ENCODE data around the gene KMT5C.

KMT5C gene

DNA sequence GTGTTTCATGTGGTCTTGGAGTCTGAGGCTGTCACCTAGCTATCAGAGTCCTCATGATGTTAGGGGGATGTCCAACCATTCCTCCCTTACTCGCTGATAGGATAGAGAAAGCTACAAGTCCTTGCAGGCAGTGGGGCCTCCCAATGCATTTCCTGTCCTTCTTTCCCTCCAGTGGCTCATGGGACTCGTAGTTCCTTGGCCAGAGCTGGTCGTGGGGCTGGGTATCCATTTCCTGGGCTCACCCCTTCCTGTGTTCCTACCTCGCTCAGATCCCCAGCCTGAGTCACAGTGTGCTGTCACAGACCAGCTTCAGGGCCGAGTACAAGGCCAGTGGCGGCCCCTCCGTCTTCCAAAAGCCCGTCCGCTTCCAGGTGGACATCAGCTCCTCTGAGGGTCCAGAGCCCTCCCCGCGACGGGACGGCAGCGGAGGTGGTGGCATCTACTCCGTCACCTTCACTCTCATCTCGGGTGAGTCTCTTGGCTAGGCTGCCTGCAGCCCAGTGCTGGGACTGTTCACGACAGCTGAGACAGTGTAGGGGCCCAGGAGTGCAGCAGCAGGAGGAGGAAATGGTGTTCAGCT, 33.6 kb upstream of the KMT5C start:
- H3K4me3 ChIP-seq (ENCODE audit: low read length in 2 of 2): no peak overlapping the region
- no peaks in the 10 kb centered on the region for H3K27me3 ChIP-seq (ENCODE audit: control insufficient read depth in 1 of 2, insufficient read depth in 2 of 2, low read length in 2 of 2)
- no peaks in the 10 kb centered on the region for H3K9me3 ChIP-seq (ENCODE audit: control insufficient read depth in 2 of 2, low read length in 2 of 2)
- no peak overlapping the region for H3K9ac ChIP-seq (ENCODE audit: low read length in 2 of 2)
- H3K36me3 ChIP-seq (ENCODE audit: control insufficient read depth in 2 of 2, insufficient read depth in 2 of 2, low read length in 2 of 2): peaks cover 24 to 31% of the 10 kb centered on the region in 2 donors
- peaks cover 12% of the 10 kb centered on the region for H3K4me1 ChIP-seq (ENCODE audit: control insufficient read depth, insufficient read depth, low read length)
- H3K27ac ChIP-seq (ENCODE audit: low read length): no peak overlapping the region

DNA sequence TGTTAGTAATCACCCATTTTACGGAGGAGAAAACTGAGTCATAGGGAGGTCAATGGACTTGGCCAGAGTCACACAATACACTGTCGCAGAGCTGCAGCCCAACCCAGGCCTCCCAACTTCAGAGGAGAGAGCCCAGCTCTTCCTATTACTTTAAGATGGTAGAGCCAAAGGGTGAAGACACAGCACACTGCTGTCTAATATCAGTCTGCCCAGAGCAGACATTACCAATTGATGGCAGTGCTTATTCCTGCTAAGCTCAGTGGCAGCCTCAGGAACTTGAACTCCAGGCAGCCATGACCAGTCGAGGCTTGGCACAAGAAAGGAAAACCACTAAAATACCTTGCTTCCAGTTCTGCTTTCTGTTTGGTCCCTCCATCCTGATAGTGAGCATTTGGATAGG, 33.0 kb upstream of the KMT5C start:
- Histone ChIP-seq H3K9ac (ENCODE audit: low read length in 2 of 2) (no peak overlapping the region), H3K9me3 (ENCODE audit: control insufficient read depth in 2 of 2, low read length in 2 of 2) (no peaks in the 10 kb centered on the region), H3K27me3 (ENCODE audit: control insufficient read depth in 1 of 2, insufficient read depth in 2 of 2, low read length in 2 of 2) (no peaks in the 10 kb centered on the region), H3K27ac (ENCODE audit: low read length) (no peak overlapping the region), H3K4me3 (ENCODE audit: low read length in 2 of 2) (no peak overlapping the region), H3K4me1 (ENCODE audit: control insufficient read depth, insufficient read depth, low read length) (peaks cover 6% of the 10 kb centered on the region), H3K36me3 (ENCODE audit: control insufficient read depth in 2 of 2, insufficient read depth in 2 of 2, low read length in 2 of 2) (peaks cover 24 to 31% of the 10 kb centered on the region in 2 donors)

DNA sequence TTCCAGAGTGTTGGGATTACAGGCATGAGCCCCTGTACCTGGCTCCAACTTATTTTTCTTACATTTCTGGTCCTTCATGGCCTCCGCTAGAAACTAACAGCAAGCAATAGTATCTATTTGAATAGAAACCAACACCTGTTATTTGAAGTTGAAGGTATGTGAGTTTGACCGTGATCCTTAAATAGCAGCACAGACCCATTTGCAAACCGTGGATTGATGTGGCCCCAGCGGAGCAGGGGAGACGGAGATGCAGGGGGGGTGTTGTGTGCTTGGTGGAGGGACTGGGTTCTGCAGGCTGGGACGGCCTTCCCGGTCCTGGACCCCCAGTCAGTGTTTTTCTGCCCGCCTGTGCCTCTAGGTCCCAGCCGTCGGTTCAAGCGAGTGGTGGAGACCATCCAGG, 31.4 kb upstream of the KMT5C start:
- Histone ChIP-seq H3K9me3 (ENCODE audit: control insufficient read depth in 2 of 2, low read length in 2 of 2) (no peaks in the 10 kb centered on the region), H3K4me3 (ENCODE audit: low read length in 2 of 2) (no peak overlapping the region), H3K27ac (ENCODE audit: low read length) (no peak overlapping the region), H3K4me1 (ENCODE audit: control insufficient read depth, insufficient read depth, low read length) (no peaks in the 10 kb centered on the region), H3K9ac (ENCODE audit: low read length in 2 of 2) (no peak overlapping the region), H3K36me3 (ENCODE audit: control insufficient read depth in 2 of 2, insufficient read depth in 2 of 2, low read length in 2 of 2) (peaks cover 20 to 26% of the 10 kb centered on the region in 2 donors), H3K27me3 (ENCODE audit: control insufficient read depth in 1 of 2, insufficient read depth in 2 of 2, low read length in 2 of 2) (no peaks in the 10 kb centered on the region)

DNA sequence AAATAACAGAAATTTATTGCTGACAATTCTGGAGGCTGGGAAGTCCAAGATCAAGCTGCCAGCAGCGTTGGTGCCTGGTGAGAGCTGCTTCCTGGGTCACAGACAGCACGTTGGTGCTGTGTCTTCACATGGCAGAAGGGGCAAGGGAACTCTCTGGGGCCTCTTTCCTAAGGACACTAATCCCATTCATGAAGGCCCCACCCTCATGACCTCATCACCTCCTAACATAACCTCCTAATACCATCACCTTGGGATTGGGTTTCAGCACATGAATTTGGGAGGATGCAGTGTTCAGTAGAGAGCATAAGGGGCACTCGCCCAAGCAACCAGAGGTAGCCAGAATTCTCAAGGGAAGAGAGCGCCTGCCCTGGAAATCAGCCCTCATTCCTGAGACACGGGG, 30.2 kb upstream of the KMT5C start:
- Histone ChIP-seq H3K36me3 (ENCODE audit: control insufficient read depth in 2 of 2, insufficient read depth in 2 of 2, low read length in 2 of 2) (peaks cover 12 to 21% of the 10 kb centered on the region in 2 donors), H3K9ac (ENCODE audit: low read length in 2 of 2) (no peak overlapping the region), H3K9me3 (ENCODE audit: control insufficient read depth in 2 of 2, low read length in 2 of 2) (no peaks in the 10 kb centered on the region), H3K4me3 (ENCODE audit: low read length in 2 of 2) (no peak overlapping the region), H3K4me1 (ENCODE audit: control insufficient read depth, insufficient read depth, low read length) (no peaks in the 10 kb centered on the region), H3K27ac (ENCODE audit: low read length) (no peak overlapping the region), H3K27me3 (ENCODE audit: control insufficient read depth in 1 of 2, insufficient read depth in 2 of 2, low read length in 2 of 2) (no peaks in the 10 kb centered on the region)

DNA sequence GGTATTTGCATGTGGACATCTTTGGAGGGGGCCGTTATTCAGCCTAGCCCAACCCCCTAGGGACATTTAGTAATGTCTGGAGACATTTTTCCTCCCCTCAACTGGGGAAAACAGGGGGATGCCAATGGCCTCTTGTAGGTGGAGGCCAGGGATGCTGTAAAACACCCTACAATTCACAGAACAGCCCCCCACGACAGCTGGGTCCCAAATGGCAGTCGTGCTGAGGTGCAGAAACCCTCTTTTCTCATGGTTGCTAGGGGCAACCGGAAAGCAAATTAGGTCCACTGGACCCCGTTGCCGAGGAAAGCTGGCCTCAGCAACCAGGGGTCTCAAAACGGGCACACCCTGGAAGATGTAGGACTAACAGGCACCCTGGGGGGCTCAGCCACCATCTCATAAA, 29.2 kb upstream of the KMT5C start:
- peaks cover 12 to 21% of the 10 kb centered on the region in 2 donors for H3K36me3 ChIP-seq (ENCODE audit: control insufficient read depth in 2 of 2, insufficient read depth in 2 of 2, low read length in 2 of 2)
- no peak overlapping the region for H3K27ac ChIP-seq (ENCODE audit: low read length)
- H3K27me3 ChIP-seq (ENCODE audit: control insufficient read depth in 1 of 2, insufficient read depth in 2 of 2, low read length in 2 of 2): no peaks in the 10 kb centered on the region
- no peak overlapping the region for H3K9ac ChIP-seq (ENCODE audit: low read length in 2 of 2)
- no peak overlapping the region for H3K4me3 ChIP-seq (ENCODE audit: low read length in 2 of 2)
- H3K4me1 ChIP-seq (ENCODE audit: control insufficient read depth, insufficient read depth, low read length): no peaks in the 10 kb centered on the region
- no peaks in the 10 kb centered on the region for H3K9me3 ChIP-seq (ENCODE audit: control insufficient read depth in 2 of 2, low read length in 2 of 2)

DNA sequence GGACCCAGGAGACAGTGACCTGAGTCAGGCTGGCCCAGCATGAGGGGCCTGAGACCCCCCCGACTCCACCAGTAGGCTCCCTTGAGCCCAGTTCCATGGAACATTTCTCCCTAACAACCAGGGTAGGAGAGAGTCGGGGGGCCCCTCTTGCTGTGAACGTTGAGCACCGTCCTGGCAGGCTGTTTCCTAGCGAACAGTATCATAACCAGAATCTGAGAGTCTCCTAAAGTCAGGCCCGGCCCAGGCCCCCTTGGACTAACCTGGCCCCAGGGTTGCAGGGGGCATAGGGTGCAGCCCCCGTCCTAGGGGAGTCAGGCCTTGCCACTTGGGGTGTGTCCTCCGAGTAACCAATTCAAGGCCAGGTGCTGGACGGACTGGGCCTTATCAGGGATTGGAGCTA, 28.3 kb upstream of the KMT5C start:
- H3K27ac ChIP-seq (ENCODE audit: low read length): no peak overlapping the region
- H3K4me1 ChIP-seq (ENCODE audit: control insufficient read depth, insufficient read depth, low read length): no peaks in the 10 kb centered on the region
- H3K9me3 ChIP-seq (ENCODE audit: control insufficient read depth in 2 of 2, low read length in 2 of 2): peaks cover 0 to 4% of the 10 kb centered on the region in 2 donors
- H3K27me3 ChIP-seq (ENCODE audit: control insufficient read depth in 1 of 2, insufficient read depth in 2 of 2, low read length in 2 of 2): no peaks in the 10 kb centered on the region
- H3K4me3 ChIP-seq (ENCODE audit: low read length in 2 of 2): no peak overlapping the region
- H3K9ac ChIP-seq (ENCODE audit: low read length in 2 of 2): no peak overlapping the region
- H3K36me3 ChIP-seq (ENCODE audit: control insufficient read depth in 2 of 2, insufficient read depth in 2 of 2, low read length in 2 of 2): peaks cover 10 to 15% of the 10 kb centered on the region in 2 donors

DNA sequence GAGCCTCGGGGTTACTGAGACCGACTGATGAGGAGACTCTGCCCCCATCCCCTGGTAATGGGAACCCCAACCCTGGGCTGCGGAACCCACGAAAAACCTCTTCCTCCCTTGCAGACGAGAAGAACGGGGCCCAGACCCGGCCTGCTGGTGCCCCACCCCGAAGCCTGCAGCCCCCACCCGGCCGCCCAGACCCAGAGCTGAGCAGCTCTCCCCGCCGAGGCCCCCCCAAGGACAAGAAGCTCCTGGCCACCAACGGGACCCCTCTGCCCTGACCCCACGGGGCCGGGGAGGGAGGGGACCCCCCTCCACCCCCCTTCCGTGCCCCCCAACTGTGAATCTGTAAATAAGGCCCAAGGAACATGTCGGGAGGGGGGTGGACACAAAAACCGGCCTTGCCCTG, 27.9 kb upstream of the KMT5C start:
- peaks cover 0 to 4% of the 10 kb centered on the region in 2 donors for H3K9me3 ChIP-seq (ENCODE audit: control insufficient read depth in 2 of 2, low read length in 2 of 2)
- H3K4me3 ChIP-seq (ENCODE audit: low read length in 2 of 2): no peak overlapping the region
- H3K36me3 ChIP-seq (ENCODE audit: control insufficient read depth in 2 of 2, insufficient read depth in 2 of 2, low read length in 2 of 2): peaks cover 6 to 11% of the 10 kb centered on the region in 2 donors
- H3K27me3 ChIP-seq (ENCODE audit: control insufficient read depth in 1 of 2, insufficient read depth in 2 of 2, low read length in 2 of 2): no peaks in the 10 kb centered on the region
- no peak overlapping the region for H3K9ac ChIP-seq (ENCODE audit: low read length in 2 of 2)
- no peaks in the 10 kb centered on the region for H3K4me1 ChIP-seq (ENCODE audit: control insufficient read depth, insufficient read depth, low read length)
- H3K27ac ChIP-seq (ENCODE audit: low read length): no peak overlapping the region

DNA sequence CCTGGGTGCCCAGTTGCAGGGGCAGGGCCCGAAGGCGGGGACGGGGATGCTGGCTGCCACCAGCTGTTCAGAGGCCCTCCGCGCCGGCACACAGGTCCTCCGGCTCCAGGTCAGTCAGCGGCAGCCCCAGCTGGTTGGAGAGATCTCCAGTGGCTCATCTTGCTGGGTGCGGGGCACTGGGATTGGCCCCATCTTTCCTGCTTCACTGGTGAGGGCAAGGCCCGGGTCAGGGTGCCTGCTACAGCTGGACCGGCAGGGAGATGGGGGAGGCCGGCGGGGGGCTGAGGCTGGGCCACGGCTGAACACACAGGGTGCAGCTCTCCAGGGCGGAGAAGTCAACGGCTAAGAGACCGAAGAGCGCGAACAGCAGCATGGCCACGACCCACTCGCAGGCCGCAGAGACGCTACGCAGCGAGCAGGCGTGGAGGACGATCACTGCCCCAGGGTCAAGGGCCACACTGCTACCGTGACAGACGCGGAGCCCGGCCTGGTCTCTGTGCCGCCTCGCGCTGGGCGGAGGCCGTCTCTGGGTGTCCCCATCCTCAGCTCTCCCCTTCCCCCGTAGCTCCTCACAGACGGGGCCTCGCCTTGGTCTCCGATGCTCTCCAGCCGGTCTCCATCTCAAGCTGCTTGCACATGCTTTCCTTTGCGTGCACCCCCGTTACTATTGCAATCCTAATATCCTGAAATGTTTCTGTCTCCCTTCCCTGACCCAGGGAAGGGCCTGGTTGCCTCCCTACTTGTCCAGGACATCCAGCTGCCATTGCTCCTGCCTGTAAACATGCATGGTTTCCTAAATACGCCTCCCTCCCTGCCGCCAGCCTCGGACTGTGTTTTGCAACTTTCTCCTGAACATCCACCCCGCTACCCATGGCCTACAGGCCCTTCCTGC, 26.8 kb upstream of the KMT5C start:
- peaks cover 3 to 10% of the 10 kb centered on the region in 2 donors for H3K36me3 ChIP-seq (ENCODE audit: control insufficient read depth in 2 of 2, insufficient read depth in 2 of 2, low read length in 2 of 2)
- H3K27ac ChIP-seq (ENCODE audit: low read length): no peak overlapping the region
- H3K9me3 ChIP-seq (ENCODE audit: control insufficient read depth in 2 of 2, low read length in 2 of 2): peaks cover 0 to 4% of the 10 kb centered on the region in 2 donors
- no peak overlapping the region for H3K9ac ChIP-seq (ENCODE audit: low read length in 2 of 2)
- H3K27me3 ChIP-seq (ENCODE audit: control insufficient read depth in 1 of 2, insufficient read depth in 2 of 2, low read length in 2 of 2): no peaks in the 10 kb centered on the region
- H3K4me3 ChIP-seq (ENCODE audit: low read length in 2 of 2): no peak overlapping the region
- no peaks in the 10 kb centered on the region for H3K4me1 ChIP-seq (ENCODE audit: control insufficient read depth, insufficient read depth, low read length)

DNA sequence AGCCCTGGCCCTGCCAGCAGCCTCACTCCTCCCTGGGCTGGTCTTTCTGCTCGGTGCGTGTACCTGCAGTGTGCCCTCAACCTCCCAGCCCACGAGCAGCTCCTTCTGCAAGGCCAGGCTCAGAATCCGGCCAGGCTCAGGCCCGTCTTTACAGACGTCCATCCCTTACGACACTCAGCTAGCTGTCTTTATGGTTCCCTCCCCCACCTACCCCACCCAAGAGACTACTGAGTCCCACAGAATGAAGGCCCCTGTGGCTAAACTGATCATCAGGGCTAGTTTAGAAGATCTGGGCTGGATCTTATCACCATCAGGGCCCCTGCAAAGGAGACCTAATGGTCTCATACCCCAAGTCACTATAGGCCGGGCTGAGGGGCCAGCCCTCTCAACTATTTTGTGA, 25.3 kb upstream of the KMT5C start:
- no peak overlapping the region for H3K9ac ChIP-seq (ENCODE audit: low read length in 2 of 2)
- no peak overlapping the region for H3K4me3 ChIP-seq (ENCODE audit: low read length in 2 of 2)
- no peaks in the 10 kb centered on the region for H3K4me1 ChIP-seq (ENCODE audit: control insufficient read depth, insufficient read depth, low read length)
- peaks cover 1 to 4% of the 10 kb centered on the region in 2 donors for H3K36me3 ChIP-seq (ENCODE audit: control insufficient read depth in 2 of 2, insufficient read depth in 2 of 2, low read length in 2 of 2)
- H3K27ac ChIP-seq (ENCODE audit: low read length): no peak overlapping the region
- no peaks in the 10 kb centered on the region for H3K27me3 ChIP-seq (ENCODE audit: control insufficient read depth in 1 of 2, insufficient read depth in 2 of 2, low read length in 2 of 2)
- peaks cover 0 to 4% of the 10 kb centered on the region in 2 donors for H3K9me3 ChIP-seq (ENCODE audit: control insufficient read depth in 2 of 2, low read length in 2 of 2)

DNA sequence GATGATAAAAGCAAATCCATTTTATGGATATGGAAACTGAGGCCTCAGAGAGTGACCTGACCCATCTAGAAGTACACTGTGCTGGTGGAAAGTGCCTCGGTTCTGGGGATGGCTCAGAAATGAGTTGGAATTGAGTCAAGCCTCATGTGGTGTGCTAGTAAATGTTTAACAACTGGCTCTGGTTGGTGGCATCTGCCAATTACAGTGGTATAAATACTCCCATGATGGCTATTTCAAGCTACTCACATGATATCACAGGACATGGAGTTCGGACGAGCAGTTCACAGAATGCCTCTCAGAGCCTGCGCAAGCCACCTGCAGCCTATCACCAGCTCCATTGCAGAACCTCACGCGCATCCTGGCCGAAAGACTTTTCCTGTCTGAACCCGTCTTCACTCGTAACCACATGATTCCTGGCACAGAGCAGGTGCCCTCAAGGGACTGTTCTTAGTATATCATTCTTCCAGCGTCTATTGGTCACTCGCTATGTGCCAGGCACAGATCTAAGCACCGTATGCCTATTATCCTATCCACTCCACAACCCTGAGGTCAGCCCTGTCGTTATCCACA, 23.6 kb upstream of the KMT5C start:
- Histone ChIP-seq H3K36me3 (ENCODE audit: control insufficient read depth in 2 of 2, insufficient read depth in 2 of 2, low read length in 2 of 2) (no peaks in the 10 kb centered on the region), H3K27ac (ENCODE audit: low read length) (no peak overlapping the region), H3K9me3 (ENCODE audit: control insufficient read depth in 2 of 2, low read length in 2 of 2) (peaks cover 0 to 4% of the 10 kb centered on the region in 2 donors)

More for the DNA sequence above, 23.6 kb upstream of the KMT5C start:
- Histone ChIP-seq H3K4me1 (ENCODE audit: control insufficient read depth, insufficient read depth, low read length) (no peaks in the 10 kb centered on the region), H3K9ac (ENCODE audit: low read length in 2 of 2) (no peak overlapping the region), H3K4me3 (ENCODE audit: low read length in 2 of 2) (no peak overlapping the region), H3K27me3 (ENCODE audit: control insufficient read depth in 1 of 2, insufficient read depth in 2 of 2, low read length in 2 of 2) (peaks cover 3 to 4% of the 10 kb centered on the region in 2 donors)

Data from stomach smooth muscle (tissue), 2 donors.